HG03469 (cell line): Measurements from ENCODE around the gene ZNF775.

ENCODE experiments used
- ATAC-seq: cut with Tn5 transposase; IDR thresholded peaks from one replicate; pipeline ENCODE4 v1.9.1; 2021; ENCODE audit warnings: mild to moderate bottlenecking, moderate library complexity, moderate number of reproducible peaks; ENCODE audit not compliant: unreplicated experiment

The ZNF775 gene

GRCh38 chr7:150410131-150410530 is 31.0 kb downstream of the ZNF775 start:
- no peak for ATAC-seq

DNA sequence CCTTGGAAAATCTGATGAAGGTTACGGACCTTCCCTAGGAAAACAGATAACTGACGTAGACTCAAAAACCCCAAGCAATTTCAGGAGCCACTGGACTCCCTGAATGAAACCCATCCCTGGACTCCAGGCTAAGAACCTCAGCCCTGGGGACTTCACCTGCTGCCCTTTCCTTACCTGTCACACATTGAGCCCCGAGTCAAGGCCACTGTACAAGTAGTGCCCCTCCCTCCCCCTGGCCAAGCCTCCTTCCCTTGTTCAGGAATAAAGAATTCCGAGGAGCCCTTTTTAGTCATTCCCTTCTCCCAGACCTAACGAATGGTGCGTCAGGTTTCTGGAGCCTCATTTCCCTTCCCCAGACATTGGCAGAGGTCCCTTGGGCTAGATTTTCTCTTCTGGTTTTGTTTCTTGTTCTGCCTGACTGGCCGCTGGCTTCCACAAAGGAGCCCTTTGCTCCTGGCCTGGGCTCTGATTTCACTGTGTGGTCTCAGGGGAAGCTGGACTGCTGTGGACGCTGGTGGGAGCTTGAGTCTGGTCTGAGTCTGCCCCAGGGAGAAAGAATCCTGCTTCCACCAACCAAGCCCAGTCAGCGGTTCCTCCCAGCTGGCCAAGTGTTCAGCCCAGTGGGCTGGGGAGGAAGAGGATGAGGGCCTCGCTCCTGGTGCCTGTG is 31.7 kb downstream of the ZNF775 start:
- no peak for ATAC-seq

DNA sequence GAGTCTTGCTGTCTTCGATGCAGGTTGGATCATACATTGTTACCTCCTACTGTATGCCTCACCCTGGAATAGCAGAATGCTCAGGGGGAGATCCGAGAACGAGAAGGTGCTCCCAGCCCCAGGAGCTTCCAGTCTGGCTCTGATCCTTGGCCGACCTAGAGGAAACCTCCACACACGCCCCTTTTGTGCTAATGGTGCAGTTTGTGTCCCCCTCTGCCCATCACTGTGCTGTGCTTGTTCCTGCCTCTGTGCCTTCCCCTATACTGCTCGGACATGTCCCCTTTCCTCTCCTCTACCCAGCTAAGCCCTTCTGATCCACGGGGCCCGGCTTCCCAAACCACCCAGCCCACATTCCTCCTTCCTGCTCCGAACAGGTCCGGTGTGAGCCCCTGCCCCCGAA is 32.5 kb downstream of the ZNF775 start:
- ATAC-seq: no peak

GRCh38 chr7:150412016-150412415 is 32.9 kb downstream of the ZNF775 start:
- no peak for ATAC-seq

GRCh38 chr7:150412518-150413488 is 33.7 kb downstream of the ZNF775 start:
- ATAC-seq: no peak

- no peak for ATAC-seq
These were observed 34.5 kb downstream of the ZNF775 start for GRCh38 chr7:150413640-150414081.

GRCh38 chr7:150415161-150416153 is 36.3 kb downstream of the ZNF775 start:
- no peak for ATAC-seq

DNA sequence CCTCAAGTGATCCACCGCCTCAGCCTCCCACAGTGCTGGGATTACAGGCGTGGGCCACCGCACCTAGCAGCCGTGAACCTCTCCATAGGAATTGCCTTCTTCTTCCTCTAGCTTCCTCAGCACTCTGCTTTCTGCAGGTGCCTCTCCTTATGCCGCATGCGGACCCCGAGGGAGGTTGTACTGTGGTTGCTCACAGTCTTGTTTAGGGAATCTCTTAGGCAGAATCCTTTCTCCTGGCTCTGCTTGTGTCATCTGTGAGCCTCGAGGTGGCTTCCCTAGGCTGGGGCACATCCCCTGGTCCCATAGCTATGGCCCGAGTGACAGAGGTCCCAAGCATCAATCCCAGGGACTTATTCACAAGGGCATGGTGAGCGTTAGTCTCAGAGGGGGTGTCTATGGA is 38.1 kb downstream of the ZNF775 start:
- ATAC-seq: no peak

- ATAC-seq: no peak
These were observed 38.7 kb downstream of the ZNF775 start for GRCh38 chr7:150417863-150418262.

GRCh38 chr7:150420242-150420641 is 41.1 kb downstream of the ZNF775 start:
- ATAC-seq: no peak

- ATAC-seq: peak; percentile 93
These were observed 42.0 kb downstream of the ZNF775 start for GRCh38 chr7:150420987-150421674.

DNA sequence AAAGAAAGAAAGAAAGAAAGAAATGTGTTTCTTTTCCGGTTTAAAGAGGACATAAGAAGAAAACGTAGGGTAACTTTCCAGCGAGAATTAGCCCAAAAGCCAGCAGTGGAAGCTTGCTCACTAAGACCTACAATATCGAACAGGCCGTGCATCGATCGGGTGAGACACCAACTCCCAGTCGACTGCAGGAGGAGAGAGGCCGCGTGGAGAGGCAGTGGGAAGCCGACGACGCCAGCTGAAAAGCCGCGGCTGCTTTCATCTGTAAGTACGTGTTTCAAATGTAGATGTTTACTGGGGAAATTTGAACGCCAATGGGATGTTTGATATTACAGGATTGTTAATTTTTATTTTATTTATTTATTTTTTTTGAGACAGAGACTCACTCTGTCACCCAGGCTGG is 42.7 kb downstream of the ZNF775 start:
- ATAC-seq: no peak

DNA sequence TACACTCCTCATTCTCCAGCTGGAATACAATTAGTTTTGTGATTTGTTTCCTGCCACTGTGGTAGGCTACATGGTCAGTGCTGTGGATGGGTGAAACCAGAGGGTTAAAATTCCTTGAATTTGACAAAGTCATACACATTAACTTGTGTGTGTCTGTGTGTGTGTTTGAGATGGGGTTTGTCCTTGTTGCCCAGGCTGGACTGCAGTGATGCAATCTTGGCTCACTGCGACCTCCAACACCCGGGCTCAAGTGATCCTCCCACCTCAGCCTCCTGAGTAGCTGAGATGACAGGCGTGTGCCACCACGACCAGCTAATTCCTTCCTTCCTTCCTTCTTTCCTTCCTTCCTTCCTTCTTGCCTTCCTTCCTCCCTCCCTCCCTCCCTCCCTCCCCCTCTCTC is 46.5 kb downstream of the ZNF775 start:
- no peak for ATAC-seq

GRCh38 chr7:150428671-150429451 is 49.7 kb downstream of the ZNF775 start:
- no peak for ATAC-seq

DNA sequence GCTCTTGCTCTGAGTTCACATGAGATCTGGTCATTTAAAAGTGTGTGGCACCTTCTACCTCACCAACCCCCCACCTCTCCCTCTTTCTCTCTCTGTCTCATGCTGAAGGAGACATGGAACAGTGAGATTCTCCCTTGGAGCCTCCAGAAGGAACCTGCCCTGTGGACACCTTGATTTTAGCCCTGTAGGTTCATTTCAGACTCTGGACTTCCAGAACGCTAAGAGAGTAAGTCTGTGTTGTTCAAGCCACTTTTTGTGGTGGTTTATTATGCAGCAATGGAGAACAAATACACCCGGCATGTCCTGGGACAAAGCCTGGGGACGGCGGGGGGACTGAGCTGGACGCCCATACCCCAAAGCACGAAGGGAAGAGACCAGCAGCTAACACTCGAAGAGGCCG is 50.6 kb downstream of the ZNF775 start:
- ATAC-seq: no peak

DNA sequence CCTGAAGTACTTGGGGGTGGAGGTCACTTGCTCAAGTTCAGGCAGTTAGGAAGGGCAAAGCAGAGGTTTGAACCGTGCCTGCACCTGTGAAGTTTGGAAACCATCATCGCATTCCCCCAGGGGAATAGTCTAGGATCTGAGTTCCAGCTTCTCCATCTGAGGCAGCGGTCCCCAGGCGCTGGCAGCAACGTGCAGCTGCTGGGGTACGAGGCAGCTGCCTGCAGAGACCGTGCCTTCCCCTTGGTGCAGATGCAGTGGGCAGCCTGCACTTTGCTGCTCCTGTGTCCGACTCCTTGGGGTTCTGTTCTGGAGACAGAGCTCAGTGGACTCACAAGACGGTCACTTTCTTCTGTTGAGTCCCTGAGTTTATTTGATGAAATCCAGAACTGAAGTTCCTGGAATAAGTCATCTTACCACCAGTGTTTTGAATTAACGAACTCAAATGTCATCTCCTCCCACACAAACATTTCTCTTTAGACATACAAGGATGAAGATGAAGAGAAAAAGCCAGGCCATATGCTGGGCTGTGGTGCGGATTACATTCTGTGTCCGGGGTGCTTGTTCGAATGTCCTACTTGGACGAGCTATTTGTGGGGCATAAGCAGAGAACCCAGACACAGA is 51.4 kb downstream of the ZNF775 start:
- no peak for ATAC-seq

GRCh38 chr7:150431839-150432658 is 52.9 kb downstream of the ZNF775 start:
- ATAC-seq: no peak
